Endothelial cell (in vitro differentiated cells): ENCODE data around the gene CACNA1I. TPM values are rescaled to one million over a fixed set of nuclear protein-coding genes. Genes with fewer than 3 reads are reported as not detected.

Experiments used
- DNase-seq: peaks from one replicate; pipeline ENCODE4 v3.0.0; 2021; ENCODE audit warnings: low spot score
- H3K27ac Mint-ChIP-seq: one replicate; pipeline ENCODE4 v1.8.0; 2021; ENCODE audit warnings: mixed read lengths, inconsistent platforms; ENCODE audit not compliant: unreplicated experiment
- H3K27me3 Mint-ChIP-seq: one replicate; pipeline ENCODE4 v1.8.0; 2021; ENCODE audit warnings: mild to moderate bottlenecking, moderate library complexity, mixed read lengths, inconsistent platforms; ENCODE audit not compliant: unreplicated experiment
- H3K36me3 Mint-ChIP-seq: one replicate; pipeline ENCODE4 v1.8.0; 2021; ENCODE audit warnings: mild to moderate bottlenecking, low read depth, mixed read lengths, inconsistent platforms; ENCODE audit not compliant: unreplicated experiment
- H3K4me1 Mint-ChIP-seq: one replicate; pipeline ENCODE4 v1.8.0; 2021; ENCODE audit warnings: mild to moderate bottlenecking, mixed read lengths, inconsistent platforms; ENCODE audit not compliant: unreplicated experiment
- H3K4me3 Mint-ChIP-seq: one replicate; pipeline ENCODE4 v1.8.0; 2021; ENCODE audit warnings: mild to moderate bottlenecking, mixed read lengths, inconsistent platforms; ENCODE audit not compliant: unreplicated experiment
- H3K9me3 Mint-ChIP-seq: one replicate; pipeline ENCODE4 v1.8.0; 2021; ENCODE audit warnings: mixed read lengths, inconsistent platforms; ENCODE audit not compliant: unreplicated experiment
- total RNA-seq: library from RNA; stranded (reverse); fragmentation: NEBNext Ultra II Directional; extraction: Animal tissue kit (Norgen Biotek cat#: 25700); gene quantifications from one replicate; pipeline ENCODE4 v1.2.1, GENCODE V29; 2021; ENCODE audit not compliant: unreplicated experiment
- TF ChIP-seq, protein P1 (sequence below): fragments of 200-600 bp; sonication (generic); IDR thresholded peaks from one replicate; pipeline ENCODE4 v1.5.0; 2021; ENCODE audit warnings: antibody characterized with exemption; ENCODE audit not compliant: unreplicated experiment

Gene CACNA1I
- total RNA-seq, 1 donor from 2014 or later = 0.10 TPM

DNA sequence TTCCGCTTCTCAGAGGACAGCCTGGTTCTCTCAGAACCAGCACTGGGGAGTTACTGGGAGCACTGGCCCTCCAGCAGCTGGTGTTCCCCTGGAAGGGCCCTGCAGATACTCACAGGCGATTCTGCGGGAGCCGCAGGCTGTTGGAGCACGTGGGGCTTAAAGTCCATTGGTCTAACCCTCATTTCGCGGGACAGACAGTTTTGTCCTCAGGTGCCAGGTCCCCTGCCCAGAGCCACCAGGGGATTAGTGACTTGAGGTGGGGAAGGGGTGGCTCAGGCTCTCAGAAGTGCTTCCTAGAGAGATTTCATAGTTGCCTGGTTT lies 53.9 kb downstream of the CACNA1I start:
- Mint-ChIP-seq H3K4me1 (no peaks in the 10 kb centered on the region), H3K27ac (no peak overlapping the region), H3K4me3 (no peak overlapping the region), H3K27me3 (peaks cover 8% of the 10 kb centered on the region), H3K9me3 (no peaks in the 10 kb centered on the region), H3K36me3 (no peaks in the 10 kb centered on the region)
- no peak for DNase-seq
- TF ChIP-seq, protein P1, sequence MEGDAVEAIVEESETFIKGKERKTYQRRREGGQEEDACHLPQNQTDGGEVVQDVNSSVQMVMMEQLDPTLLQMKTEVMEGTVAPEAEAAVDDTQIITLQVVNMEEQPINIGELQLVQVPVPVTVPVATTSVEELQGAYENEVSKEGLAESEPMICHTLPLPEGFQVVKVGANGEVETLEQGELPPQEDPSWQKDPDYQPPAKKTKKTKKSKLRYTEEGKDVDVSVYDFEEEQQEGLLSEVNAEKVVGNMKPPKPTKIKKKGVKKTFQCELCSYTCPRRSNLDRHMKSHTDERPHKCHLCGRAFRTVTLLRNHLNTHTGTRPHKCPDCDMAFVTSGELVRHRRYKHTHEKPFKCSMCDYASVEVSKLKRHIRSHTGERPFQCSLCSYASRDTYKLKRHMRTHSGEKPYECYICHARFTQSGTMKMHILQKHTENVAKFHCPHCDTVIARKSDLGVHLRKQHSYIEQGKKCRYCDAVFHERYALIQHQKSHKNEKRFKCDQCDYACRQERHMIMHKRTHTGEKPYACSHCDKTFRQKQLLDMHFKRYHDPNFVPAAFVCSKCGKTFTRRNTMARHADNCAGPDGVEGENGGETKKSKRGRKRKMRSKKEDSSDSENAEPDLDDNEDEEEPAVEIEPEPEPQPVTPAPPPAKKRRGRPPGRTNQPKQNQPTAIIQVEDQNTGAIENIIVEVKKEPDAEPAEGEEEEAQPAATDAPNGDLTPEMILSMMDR = no peak

DNA sequence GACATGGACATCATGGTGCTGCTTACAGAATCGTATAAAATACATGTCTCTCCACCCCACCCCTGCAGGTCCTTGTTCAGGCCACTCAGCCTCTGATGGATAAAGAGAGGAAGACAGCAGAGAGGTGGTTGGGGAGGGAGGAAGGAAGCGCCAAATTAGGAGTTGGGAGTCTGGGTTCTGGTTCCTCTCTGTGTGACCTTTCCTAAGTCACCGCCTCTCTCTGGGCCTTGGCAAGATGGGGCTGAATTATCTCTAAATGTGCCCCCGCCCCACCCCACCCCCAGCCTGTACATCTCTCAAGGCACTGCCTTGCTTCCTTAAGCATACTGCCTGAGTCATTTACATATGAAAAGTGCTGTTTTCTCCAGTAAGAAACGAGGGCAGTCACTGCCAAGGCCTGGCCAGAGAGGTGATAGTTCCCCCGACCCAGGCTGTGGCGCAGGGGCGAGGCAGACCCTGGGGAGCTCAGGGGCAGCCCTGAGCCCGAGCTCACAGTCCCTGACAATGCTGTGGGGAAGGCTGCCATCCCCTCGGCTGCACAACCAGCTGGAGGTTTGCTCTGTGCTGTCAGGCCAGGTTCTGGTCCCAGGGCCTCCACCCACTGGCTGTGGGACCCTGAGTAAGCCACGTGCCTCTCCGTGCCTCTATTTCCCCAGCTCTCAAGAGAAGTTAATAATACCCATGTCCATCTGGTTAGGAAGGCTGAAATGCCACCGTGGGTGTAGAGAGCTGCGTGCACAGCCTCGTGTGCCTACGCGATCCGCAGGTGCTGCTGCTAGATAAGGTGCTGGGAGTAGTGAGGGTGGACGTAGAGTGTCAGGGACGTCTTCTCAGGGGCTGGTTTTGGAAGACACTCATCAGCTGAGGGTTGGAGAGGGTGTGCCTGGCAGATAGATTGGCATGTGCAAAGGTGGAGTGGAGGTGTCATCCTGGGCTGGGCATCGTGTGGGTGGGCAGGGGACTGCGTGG lies 55.3 kb downstream of the CACNA1I start:
- DNase-seq = no peak
- H3K4me1 Mint-ChIP-seq = no peaks in the 10 kb centered on the region
- peaks cover 8% of the 10 kb centered on the region for H3K27me3 Mint-ChIP-seq
- no peak overlapping the region for H3K27ac Mint-ChIP-seq
- TF ChIP-seq, protein P1 = no peak
- no peak overlapping the region for H3K4me3 Mint-ChIP-seq
- H3K9me3 Mint-ChIP-seq = no peaks in the 10 kb centered on the region
- H3K36me3 Mint-ChIP-seq = no peaks in the 10 kb centered on the region

DNA sequence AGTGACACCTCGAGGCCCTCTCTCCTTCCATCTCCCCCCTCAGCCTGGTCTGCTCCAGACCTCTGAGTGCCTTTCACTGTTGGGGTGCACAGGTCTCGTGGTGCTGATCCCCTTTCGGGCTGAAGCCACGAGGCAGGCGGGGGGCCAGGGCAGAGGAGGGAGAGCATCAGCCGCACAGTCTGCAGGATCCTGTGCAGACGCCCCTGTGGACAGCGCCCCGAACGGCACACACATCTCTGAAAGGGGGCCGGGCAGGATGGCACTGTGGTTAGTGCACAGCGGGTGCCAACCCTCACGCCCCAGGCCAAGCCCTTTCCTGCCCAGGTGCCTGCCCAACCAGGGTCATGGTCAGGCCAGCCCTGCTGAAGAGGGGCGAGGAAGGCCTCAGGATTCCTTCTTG lies 56.7 kb downstream of the CACNA1I start:
- TF ChIP-seq, protein P1 = no peak
- H3K27me3 Mint-ChIP-seq = peaks cover 5% of the 10 kb centered on the region
- DNase-seq = no peak

DNA sequence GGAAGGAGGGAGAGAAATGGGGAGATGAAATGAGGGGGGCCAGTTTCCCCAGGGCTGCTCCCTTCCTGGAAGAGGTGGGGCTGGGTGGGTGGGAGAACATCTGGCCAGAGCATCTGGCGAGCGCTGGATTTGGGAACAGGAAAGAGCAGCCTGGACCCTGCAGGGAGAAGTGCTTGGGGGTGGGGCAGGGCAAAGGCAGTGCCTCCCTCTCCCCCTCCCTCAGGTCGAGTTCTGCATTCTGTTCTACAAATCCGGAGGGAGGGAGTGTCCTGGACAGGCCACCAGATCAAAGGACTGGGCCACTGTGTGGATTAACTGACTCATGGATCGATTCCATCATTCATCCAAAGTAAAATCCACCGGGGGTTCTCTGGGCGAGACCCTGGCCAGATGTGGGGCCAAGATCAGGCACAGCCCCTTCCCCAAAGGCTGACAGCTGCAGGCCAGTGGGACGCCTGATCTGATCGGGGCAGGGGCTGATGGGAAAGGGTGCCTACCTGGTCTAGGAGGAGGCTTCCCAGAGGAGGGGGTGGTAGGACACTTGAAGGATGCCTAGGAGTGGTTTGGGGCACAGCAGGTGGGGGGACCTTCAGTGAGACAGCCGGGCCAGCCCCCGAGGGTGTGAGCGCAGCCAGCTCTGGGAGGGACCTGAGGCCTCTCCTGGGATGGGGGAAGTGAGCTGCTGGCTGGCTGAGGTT lies 57.5 kb downstream of the CACNA1I start:
- H3K27me3 Mint-ChIP-seq = peaks cover 5% of the 10 kb centered on the region

More for the DNA sequence above, 56.7 kb downstream of the CACNA1I start:
- H3K4me1 Mint-ChIP-seq = no peaks in the 10 kb centered on the region
- no peaks in the 10 kb centered on the region for H3K9me3 Mint-ChIP-seq
- H3K27ac Mint-ChIP-seq = no peak overlapping the region
- H3K36me3 Mint-ChIP-seq = no peaks in the 10 kb centered on the region
- no peak overlapping the region for H3K4me3 Mint-ChIP-seq

More for the DNA sequence above, 57.5 kb downstream of the CACNA1I start:
- TF ChIP-seq, protein P1 = no peak
- H3K4me3 Mint-ChIP-seq = no peak overlapping the region
- H3K27ac Mint-ChIP-seq = no peak overlapping the region
- no peaks in the 10 kb centered on the region for H3K9me3 Mint-ChIP-seq
- H3K4me1 Mint-ChIP-seq = no peaks in the 10 kb centered on the region
- no peak for DNase-seq
- no peaks in the 10 kb centered on the region for H3K36me3 Mint-ChIP-seq
